Psoas muscle (tissue), 8 donors: ENCODE data around the gene POR. TPM values are rescaled to one million over a fixed set of nuclear protein-coding genes. Genes with fewer than 3 reads are reported as not detected.
A peak's percentile ranks its signal among the peaks of the same experiment; 100 is the strongest.

ENCODE experiments used
- ATAC-seq, 4 donors: fragments of 200-7000 bp; cut with Tn5 transposase; one replicate each; pipeline ENCODE4 v1.9.1; 2020; ENCODE audit warnings: moderate library complexity in 3 of 4, mild to moderate bottlenecking in 2 of 4
- DNase-seq, 2 donors: peaks; one replicate each; pipeline ENCODE4 v3.0.0-alpha.2; 2020
- H3K27ac ChIP-seq: fragments of 200-600 bp; one replicate; pipeline ENCODE4 v1.8.0; 2022
- H3K27me3 ChIP-seq, 3 donors: fragments of 200-600 bp in 1 of 3; one replicate each; pipeline versions ENCODE4 v1.6.1 to v1.8.0; 2013 to 2022; ENCODE audit warnings: low read length in 2 of 3, mild to moderate bottlenecking in 2 of 3, moderate library complexity in 1 of 3; ENCODE audit not compliant: insufficient read depth in 3 of 3
- H3K36me3 ChIP-seq, 2 donors: fragments of 200-600 bp in 1 of 2; one replicate each; pipeline versions ENCODE4 v1.6.1 to v1.8.0; 2013 to 2022; ENCODE audit warnings: low read depth in 1 of 2, mild to moderate bottlenecking in 1 of 2, moderate library complexity in 1 of 2; ENCODE audit not compliant: insufficient read depth in 1 of 2
- H3K4me1 ChIP-seq: fragments of 200-600 bp; one replicate; pipeline ENCODE4 v1.8.0; 2022
- H3K4me3 ChIP-seq: fragments of 200-600 bp; one replicate; pipeline ENCODE4 v1.8.0; 2022; ENCODE audit warnings: mild to moderate bottlenecking
- H3K9me3 ChIP-seq: fragments of 200-600 bp; one replicate; pipeline ENCODE4 v1.8.0; 2022
- CTCF ChIP-seq: fragments of 200-600 bp; IDR thresholded peaks from one replicate; pipeline ENCODE4 v1.8.0; 2022; ENCODE audit warnings: antibody characterized with exemption
- WGBS, 3 donors: extraction: QIAGEN DNeasy Blood & Tissue Kit; methylation state at CpG; one replicate each; pipeline versions ENCODE4 v1.1.6 to v1.1.7; 2013; 5-methylcytosine and 5-hydroxymethylcytosine counted together
- intact Hi-C, 2 donors: fragments of 100-400 bp; cut with DNase I; formaldehyde crosslinking; loops; one replicate each; pipeline versions ENCODE4 v1.11.0 to v1.14.2; 2022
- polyA plus RNA-seq, 3 donors: library from polyadenylated mRNA; stranded (reverse); fragments of 200-250 nt; gene quantifications; one replicate each; pipeline ENCODE4 v1.2.3, GENCODE V29; 2013
- total RNA-seq, 4 donors: library from RNA; stranded (reverse); fragmentation: NEBNext Ultra II Directional in 2 of 4; extraction: Animal tissue kit (Norgen Biotek cat#: 25700) in 2 of 4; gene quantifications; one replicate each; pipeline versions ENCODE4 v1.2.1 to v1.2.4, GENCODE V29; 2021 to 2023
- donor health status: healthy with polysubstance abuse.
- donor health status: DM: no; HTN: no; CAD: no; lungs with moderate emphysema.
- donor health status: Bipolar disorder and iron deficiency.
- donor health status: healthy.
- donor health status: DM: yes; HTN: yes; CAD: no.
- donor health status: DM: no; HTN: no; CAD: no.
- donor health status: DM: no; HTN: no; CAD: no.
- donor health status: DM: yes; HTN: yes; CAD: no.

Gene POR
- total and polyA plus RNA-seq, 7 donors: 48.8 to 288 (median 138) TPM

- DNase-seq (no peak), ATAC-seq (no peak)
- intact Hi-C loops: no loop called here
- H3K4me1 ChIP-seq: peaks cover 77% of the 10 kb centered on the region
- H3K27ac ChIP-seq: peak overlapping the region; percentile 98
- TF ChIP-seq CTCF: no peak
- no peaks in the 10 kb centered on the region for H3K27me3 ChIP-seq
- H3K9me3 ChIP-seq: no peaks in the 10 kb centered on the region
- 51 to 67% (median 51%) methylated on average over 13 of the region's 13 CpGs for WGBS, 3 donors
- H3K4me3 ChIP-seq: peak overlapping the region; percentile 66
- H3K36me3 ChIP-seq: no peaks in the 10 kb centered on the region
These were observed 50.7 kb downstream of the POR start for GRCh38 chr7:75965617-75966016.

GRCh38 chr7:75966190-75966961, 51.4 kb downstream of the POR start:
- peak overlapping the region; percentile 66 for H3K4me3 ChIP-seq
- ATAC-seq (peak; percentile 61 to 87 (median 68)), DNase-seq (peak; percentile 75 to 86)
- peaks cover 84% of the 10 kb centered on the region for H3K4me1 ChIP-seq
- intact Hi-C loops: no loop called here
- no peak for TF ChIP-seq CTCF
- no peaks in the 10 kb centered on the region for H3K27me3 ChIP-seq
- no peaks in the 10 kb centered on the region for H3K36me3 ChIP-seq
- WGBS, 3 donors: 18 to 31% (median 19%) methylated on average over 26 of the region's 26 CpGs
- peak overlapping the region; percentile 98 for H3K27ac ChIP-seq
- H3K9me3 ChIP-seq: no peaks in the 10 kb centered on the region

GRCh38 chr7:75967055-75967454, 52.1 kb downstream of the POR start:
- peak in 1 of 2 donors; percentile 49 for DNase-seq
- no peaks in the 10 kb centered on the region for H3K36me3 ChIP-seq
- 76 to 86% (median 80%) methylated on average over 11 of the region's 11 CpGs for WGBS, 3 donors
- no peak for TF ChIP-seq CTCF
- no peak for ATAC-seq
- H3K4me1 ChIP-seq: peaks cover 88% of the 10 kb centered on the region
- peak overlapping the region; percentile 98 for H3K27ac ChIP-seq
- intact Hi-C loops: no loop called here
- no peaks in the 10 kb centered on the region for H3K9me3 ChIP-seq
- H3K4me3 ChIP-seq: peak overlapping the region; percentile 66
- no peaks in the 10 kb centered on the region for H3K27me3 ChIP-seq

- ATAC-seq: no peak
These were observed 52.6 kb downstream of the POR start for GRCh38 chr7:75967487-75967997.

More at GRCh38 chr7:75967487-75967997, 52.6 kb downstream of the POR start:
- Histone ChIP-seq H3K4me1 (peaks cover 88% of the 10 kb centered on the region), H3K27ac (peak overlapping the region; percentile 98), H3K27me3 (no peaks in the 10 kb centered on the region), H3K9me3 (no peaks in the 10 kb centered on the region), H3K4me3 (peak overlapping the region; percentile 24), H3K36me3 (no peaks in the 10 kb centered on the region)
- DNase-seq: no peak
- no peak for TF ChIP-seq CTCF
- intact Hi-C loops: no loop called here
- 40 to 54% (median 46%) methylated on average over 13 of the region's 13 CpGs for WGBS, 3 donors
